Lower lobe of right lung (tissue), 2 donors: ENCODE results near the gene ADPRH. TPM values are rescaled to one million over a fixed set of nuclear protein-coding genes. Genes with fewer than 3 reads are reported as not detected.

Source experiments
- ATAC-seq, 2 donors: fragments of 200-7000 bp; cut with Tn5 transposase; one replicate each; pipeline ENCODE4 v1.9.1; 2020 to 2022; ENCODE audit warnings: mild to moderate bottlenecking in 2 of 2, moderate library complexity in 2 of 2
- DNase-seq: peaks from one replicate; pipeline ENCODE4 v3.0.0-alpha.2; 2020
- H3K27ac ChIP-seq: fragments of 200-600 bp; one replicate; pipeline ENCODE4 v1.8.0; 2022
- H3K27me3 ChIP-seq: fragments of 200-600 bp; one replicate; pipeline ENCODE4 v1.8.0; 2022; ENCODE audit warnings: low read depth
- H3K36me3 ChIP-seq: fragments of 200-600 bp; one replicate; pipeline ENCODE4 v1.8.0; 2022; ENCODE audit warnings: mild to moderate bottlenecking
- H3K4me1 ChIP-seq: fragments of 200-600 bp; one replicate; pipeline ENCODE4 v1.8.0; 2022
- H3K4me3 ChIP-seq: fragments of 200-600 bp; one replicate; pipeline ENCODE4 v1.8.0; 2022; ENCODE audit warnings: mild to moderate bottlenecking
- H3K9me3 ChIP-seq: fragments of 200-600 bp; one replicate; pipeline ENCODE4 v1.8.0; 2022
- CTCF ChIP-seq: fragments of 200-600 bp; IDR thresholded peaks from one replicate; pipeline ENCODE4 v1.8.0; 2022; ENCODE audit warnings: antibody characterized with exemption, mild to moderate bottlenecking
- intact Hi-C: fragments of 100-400 bp; cut with DNase I; formaldehyde crosslinking; loops from one replicate; pipeline ENCODE4 v1.11.0; 2022
- total RNA-seq: library from RNA; stranded (reverse); fragmentation: NEBNext Ultra II Directional; extraction: Animal tissue kit (Norgen Biotek cat#: 25700); gene quantifications from one replicate; pipeline ENCODE4 v1.2.1, GENCODE V29; 2021
- donor health status: DM: no; HTN: yes; CAD: no; lungs with severe emphysema.

ADPRH gene
- total RNA-seq, 1 donor from 2014 or later, result 32.0 TPM

- Histone ChIP-seq H3K9me3 (no peaks in the 10 kb centered on the region), H3K36me3 (no peaks in the 10 kb centered on the region), H3K27ac (peak overlapping the region; percentile 44), H3K4me1 (peaks cover 11% of the 10 kb centered on the region), H3K4me3 (no peak overlapping the region), H3K27me3 (no peaks in the 10 kb centered on the region)
- no peak for TF ChIP-seq CTCF
- DNase-seq (no peak), ATAC-seq (peak in 1 of 2 donors; percentile 45)
- intact Hi-C loops, result no loop called here
Measured at GRCh38 chr3:119571230-119571629, 8.1 kb upstream of the ADPRH start.

GRCh38 chr3:119571688-119572087, 7.6 kb upstream of the ADPRH start:
- ATAC-seq, result peak in 1 of 2 donors; percentile 58
- Histone ChIP-seq H3K9me3 (no peaks in the 10 kb centered on the region), H3K4me3 (no peak overlapping the region), H3K4me1 (peaks cover 11% of the 10 kb centered on the region), H3K27ac (peak overlapping the region; percentile 44), H3K36me3 (no peaks in the 10 kb centered on the region), H3K27me3 (no peaks in the 10 kb centered on the region)
- intact Hi-C loops, result no loop called here
- DNase-seq, result no peak
- no peak for TF ChIP-seq CTCF

- no peak for TF ChIP-seq CTCF
- ATAC-seq, result no peak
- H3K4me3 ChIP-seq, result no peak overlapping the region
- H3K9me3 ChIP-seq, result no peaks in the 10 kb centered on the region
- no peaks in the 10 kb centered on the region for H3K27me3 ChIP-seq
- H3K27ac ChIP-seq, result no peak overlapping the region
- no peaks in the 10 kb centered on the region for H3K36me3 ChIP-seq
- no peak for DNase-seq
- intact Hi-C loops, result no loop called here
- H3K4me1 ChIP-seq, result peaks cover 29% of the 10 kb centered on the region
Measured at GRCh38 chr3:119575507-119575906, 3.8 kb upstream of the ADPRH start.

GRCh38 chr3:119580067-119580760, 922 bp downstream of the ADPRH start:
- Histone ChIP-seq H3K9me3 (no peaks in the 10 kb centered on the region), H3K27me3 (no peaks in the 10 kb centered on the region), H3K27ac (peak overlapping the region; percentile 98), H3K36me3 (peaks cover 8% of the 10 kb centered on the region), H3K4me3 (peak overlapping the region; percentile 66), H3K4me1 (peaks cover 26% of the 10 kb centered on the region)
- no peak for TF ChIP-seq CTCF
- DNase-seq (peak; percentile 70), ATAC-seq (peak; percentile 71 to 73)
- intact Hi-C loops, result no loop called here

- H3K27me3 ChIP-seq, result no peaks in the 10 kb centered on the region
- H3K9me3 ChIP-seq, result no peaks in the 10 kb centered on the region
- H3K36me3 ChIP-seq, result peaks cover 20% of the 10 kb centered on the region
- no peak for DNase-seq
- H3K4me3 ChIP-seq, result no peak overlapping the region
- intact Hi-C loops, result no loop called here
- ATAC-seq, result no peak
- H3K27ac ChIP-seq, result no peak overlapping the region
- no peak for TF ChIP-seq CTCF
- peaks cover 27% of the 10 kb centered on the region for H3K4me1 ChIP-seq
Measured at GRCh38 chr3:119582178-119582577, 2.9 kb downstream of the ADPRH start.
